Measurements from ENCODE around the gene LMNB1.
"Not testable (repeated sequence)": the region's sequence is repeated elsewhere in the genome, so short reads cannot be mapped to it uniquely, and the experiment has no call there.

The LMNB1 gene

DNA sequence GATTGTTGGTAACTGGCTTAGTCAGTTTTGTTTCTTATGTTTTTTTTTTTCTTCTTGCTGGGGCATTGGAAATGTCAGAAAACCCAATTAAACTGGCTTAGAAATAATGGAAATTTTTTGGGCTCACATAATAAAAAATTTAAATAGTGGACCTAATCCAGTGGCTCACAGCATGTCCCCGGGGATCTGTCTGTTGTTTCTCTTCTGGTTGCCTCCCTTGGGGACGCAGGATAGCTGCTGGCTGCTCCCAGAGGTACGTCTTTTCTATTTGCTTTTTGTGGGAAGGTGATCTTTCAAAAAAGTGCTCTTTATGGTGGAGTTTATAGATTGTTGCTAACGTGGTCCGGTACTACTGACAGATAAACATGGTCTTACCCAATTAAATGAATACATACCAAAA is 52.2 kb downstream of the LMNB1 start:
- DNase-seq: no peak

DNA sequence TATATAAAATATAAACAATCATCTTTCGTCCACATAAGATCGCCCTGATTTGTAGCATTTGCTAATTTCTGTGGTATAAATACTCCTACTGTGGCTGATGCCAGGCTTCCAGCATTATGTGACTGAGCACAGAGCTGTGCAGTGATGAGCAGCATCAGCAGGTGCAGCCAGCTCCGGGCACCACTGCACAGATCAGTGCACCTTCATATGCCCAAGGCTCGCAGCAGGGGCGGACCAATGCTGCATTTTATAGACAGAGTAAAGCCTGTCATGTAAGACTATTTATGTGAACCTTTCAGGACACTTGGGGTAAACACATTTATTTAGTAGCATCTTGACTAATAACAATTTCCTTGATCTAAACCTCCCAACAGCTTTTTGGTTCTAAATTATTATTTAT is 53.1 kb downstream of the LMNB1 start:
- no peak for DNase-seq

DNA sequence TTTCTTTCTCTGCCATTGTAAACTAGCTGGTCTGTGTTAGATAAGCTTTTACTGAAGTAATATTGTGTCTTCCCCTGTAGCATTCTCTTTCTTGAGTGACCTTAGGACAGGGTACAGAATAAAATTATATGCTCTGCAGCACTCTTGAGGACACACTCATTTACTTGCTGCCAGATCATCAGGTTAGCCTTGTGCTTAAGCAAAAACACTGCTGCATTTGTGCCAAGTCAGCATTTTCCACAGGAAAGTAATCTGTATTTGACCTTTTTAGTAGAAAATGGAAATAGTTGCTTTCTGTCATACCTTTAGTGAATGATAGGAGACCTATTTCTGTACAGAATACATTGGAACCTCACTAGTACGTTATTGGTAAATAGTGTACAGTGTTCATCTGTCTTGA is 54.2 kb downstream of the LMNB1 start:
- DNase-seq: no peak

DNA sequence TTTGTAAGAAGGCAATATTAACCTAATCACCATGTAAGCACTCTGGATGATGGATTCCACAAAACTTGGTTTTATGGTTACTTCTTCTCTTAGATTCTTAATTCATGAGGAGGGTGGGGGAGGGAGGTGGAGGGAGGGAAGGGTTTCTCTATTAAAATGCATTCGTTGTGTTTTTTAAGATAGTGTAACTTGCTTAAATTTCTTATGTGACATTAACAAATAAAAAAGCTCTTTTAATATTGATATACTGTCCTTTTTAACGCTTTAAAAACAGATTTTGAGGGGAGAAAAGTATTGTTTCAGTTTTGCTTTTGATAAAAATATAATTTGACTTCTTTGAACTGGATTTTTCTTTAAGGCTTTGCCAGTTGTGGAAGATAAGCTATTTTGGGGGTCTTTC is 59.8 kb downstream of the LMNB1 start:
- no peak for DNase-seq

DNA sequence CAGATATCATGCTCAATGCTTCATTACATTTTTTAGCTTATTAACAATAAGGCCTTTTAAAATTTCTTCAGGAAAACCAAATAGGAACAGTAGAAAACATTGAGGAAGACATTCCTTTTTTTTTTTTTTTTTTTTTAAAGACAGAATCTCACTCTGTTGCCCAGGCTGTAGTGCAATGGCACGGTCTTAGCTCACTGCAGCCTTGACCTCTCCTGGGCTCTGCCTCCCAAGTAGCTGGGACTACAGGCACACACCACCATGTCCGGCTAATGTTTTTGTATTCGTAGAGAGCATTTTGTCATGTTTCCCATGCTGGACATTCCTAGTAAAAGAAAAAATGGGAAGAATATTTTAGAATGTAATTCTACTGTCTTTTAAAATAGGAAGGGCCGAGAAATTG is 60.3 kb downstream of the LMNB1 start:
- DNase-seq: no peak

DNA sequence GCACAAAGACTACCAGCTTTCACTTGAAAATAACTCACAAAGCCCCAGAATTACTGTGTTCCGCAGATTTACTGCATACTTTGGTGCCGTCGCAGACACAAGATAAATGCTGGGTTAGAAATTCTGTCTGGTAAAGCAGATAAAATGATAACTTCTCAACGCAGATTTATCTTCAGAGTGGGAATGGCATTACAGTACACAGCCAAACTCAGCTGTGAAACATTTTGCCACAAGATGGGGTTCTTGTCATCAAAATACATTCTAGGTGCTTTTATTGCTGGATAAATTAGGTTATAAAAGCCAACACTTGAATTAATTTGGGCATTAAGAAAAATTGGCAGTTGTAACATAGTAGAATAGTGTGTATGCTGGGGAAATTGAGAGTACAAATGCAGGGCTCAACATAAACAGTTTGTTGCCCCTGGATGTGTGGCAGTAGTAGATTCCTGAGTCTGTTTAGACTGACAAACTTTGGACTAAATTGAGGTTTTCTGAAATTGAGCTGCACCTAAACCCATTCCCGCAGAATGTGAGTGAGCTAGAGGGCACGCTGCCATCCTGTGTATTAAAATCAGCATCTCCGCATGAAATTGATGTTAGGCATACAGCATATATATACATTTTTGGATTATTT is 61.1 kb downstream of the LMNB1 start:
- DNase-seq: no peak

DNA sequence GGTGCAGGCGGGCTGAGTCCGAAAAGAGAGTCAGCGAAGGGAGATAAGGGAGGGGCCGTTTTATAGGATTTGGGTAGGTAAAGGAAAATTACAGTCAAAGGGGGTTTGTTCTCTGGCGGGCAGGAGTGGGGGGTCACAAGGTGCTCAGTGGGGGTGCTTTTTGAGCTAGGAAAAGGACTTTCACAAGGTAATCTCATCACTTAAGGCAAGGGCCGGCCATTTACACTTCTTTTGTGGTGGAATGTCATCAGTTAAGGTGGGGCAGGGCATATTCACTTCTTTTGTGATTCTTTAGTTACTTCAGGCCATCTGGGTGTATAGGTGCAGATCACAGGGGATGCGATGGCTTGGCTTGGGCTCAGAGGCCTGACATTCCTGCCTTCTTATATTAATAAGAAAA is 62.5 kb downstream of the LMNB1 start:
- DNase-seq: not testable (repeated sequence)

DNA sequence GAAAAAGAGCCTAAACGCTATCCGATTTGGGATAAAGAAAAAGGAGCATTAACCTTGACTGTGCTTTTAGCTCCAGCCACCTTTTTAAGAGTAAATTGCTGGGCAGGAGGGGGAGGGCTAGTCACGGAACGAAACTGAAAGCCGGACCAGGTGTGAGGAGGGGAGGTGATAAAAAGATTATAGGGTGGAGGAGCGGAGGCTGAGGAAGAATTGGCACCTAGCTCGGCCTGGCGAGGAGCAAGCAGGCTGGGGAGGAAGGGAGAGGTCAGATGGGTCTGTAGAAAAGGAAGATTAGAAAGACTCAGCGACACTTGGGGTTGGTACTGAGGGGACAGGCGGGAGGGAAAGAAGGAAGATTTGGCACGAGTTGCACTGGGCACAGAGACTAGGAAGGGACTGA is 66.4 kb downstream of the LMNB1 start:
- not testable (repeated sequence) for DNase-seq

DNA sequence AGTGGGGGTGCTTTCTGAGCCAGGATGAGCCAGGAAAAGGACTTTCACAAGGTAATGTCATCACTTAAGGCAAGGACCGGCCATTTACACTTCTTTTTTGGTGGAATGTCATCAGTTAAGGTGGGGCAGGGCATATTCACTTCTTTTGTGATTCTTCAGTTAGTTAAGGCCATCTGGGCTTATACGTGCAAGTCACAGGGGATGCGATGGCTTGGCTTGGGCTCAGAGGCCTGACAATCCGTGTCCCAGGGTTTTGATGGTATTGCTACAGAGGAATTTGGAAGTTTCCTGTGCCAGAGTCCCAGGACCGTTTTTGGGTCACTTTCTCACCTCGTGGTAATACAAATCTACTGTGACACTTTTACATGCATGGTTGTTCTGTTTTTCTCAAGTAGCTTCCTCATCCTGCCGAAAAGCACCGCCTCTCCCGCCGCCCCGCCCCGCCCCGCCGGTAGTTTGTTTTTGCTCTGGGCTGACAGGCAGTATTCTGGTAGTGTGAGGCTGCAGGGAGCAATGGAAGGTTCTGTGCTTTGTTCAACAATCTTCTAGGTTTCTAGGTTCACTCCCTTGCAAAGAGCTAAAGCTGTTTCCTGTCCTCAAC is 68.6 kb downstream of the LMNB1 start:
- not testable (repeated sequence) for DNase-seq

DNA sequence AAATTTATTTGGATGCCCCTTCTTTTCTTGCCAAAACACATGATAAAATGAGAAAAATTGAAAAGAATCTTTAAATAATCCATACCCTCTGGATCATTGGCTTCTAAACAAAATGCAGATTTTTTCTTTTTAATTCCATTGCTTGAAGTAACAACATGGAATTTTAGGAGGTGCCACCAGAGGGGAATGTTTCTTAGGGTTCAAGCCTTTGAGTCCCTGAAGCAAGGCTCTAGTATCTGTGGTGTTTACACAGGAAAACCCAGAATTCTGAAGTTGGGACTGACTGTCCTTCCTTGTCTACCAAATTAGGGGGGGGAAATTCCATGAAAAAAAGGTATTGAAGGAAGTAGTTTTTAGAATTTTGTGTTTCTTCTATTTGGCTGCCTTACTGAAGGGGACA is 69.4 kb downstream of the LMNB1 start:
- no peak for DNase-seq

DNA sequence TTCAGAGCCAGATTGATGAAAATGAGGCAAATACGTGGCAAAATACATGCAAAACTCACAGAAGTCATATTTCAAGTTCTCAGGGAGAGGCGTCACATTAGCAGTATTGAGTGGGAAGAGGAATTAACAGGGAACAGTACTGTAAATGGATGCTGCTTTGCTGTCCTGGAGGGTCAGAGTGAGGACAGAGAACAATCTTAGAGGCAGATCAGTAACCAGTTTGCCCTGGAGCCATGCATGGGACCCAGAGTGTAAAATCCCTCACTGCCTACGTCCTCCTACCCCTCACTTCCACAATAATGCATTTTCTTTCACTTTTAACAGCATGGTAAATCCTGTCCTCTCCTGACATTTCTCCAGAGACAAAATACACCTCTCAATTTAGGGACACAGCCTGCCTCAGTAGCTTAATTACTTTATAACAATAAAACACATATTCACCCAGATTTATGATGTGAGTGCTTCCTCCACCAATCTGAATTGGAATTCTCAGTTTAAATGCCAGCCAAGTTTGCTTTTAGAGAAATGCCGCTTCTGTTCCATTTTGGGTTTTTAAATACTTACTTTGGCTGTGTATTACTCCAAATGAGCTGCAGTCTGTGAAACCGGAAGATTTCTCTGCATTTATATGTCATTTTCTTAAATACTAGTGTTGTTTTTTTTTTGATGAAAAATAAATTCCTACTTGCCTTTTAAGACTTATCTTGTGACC is 70.0 kb downstream of the LMNB1 start:
- DNase-seq: no peak

DNA sequence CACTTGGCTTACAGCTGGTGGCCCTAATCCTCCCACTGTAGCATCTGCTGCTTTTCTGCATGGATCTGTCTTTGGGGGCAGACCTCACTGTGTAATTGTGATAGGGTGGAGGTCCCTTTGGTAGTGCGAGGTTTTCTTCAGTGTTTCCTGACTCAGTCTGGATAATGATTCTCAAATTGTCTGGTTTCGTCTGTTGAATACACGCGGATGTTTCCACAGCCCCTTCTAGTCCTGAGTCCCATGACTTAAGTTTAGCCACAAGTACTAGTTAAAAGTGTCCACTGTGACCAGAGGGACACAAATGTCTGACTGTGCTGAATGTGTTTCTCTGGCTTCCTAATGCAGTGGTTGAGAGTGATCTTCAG is 70.5 kb downstream of the LMNB1 start:
- no peak for DNase-seq

DNA sequence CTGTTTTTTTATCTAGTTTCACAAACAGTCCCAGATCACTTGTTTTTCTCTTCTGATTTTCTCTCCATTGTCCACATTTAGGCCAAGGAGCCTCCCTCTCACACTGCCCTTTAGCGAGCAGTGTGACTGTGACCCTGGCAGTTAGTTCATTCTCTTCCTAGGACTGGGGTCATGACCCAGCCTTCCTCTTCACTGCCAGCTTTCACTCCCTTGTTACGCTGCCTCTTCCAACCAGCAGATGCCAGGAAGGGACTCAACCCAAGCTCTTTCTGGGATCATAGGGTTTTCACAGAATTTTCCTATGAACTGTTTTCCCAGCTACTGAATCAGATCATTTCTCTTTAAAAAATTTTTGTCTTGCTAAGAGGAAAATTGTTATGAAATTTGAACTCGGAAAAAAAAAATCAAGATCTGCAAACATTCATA is 70.9 kb downstream of the LMNB1 start:
- no peak for DNase-seq

DNA sequence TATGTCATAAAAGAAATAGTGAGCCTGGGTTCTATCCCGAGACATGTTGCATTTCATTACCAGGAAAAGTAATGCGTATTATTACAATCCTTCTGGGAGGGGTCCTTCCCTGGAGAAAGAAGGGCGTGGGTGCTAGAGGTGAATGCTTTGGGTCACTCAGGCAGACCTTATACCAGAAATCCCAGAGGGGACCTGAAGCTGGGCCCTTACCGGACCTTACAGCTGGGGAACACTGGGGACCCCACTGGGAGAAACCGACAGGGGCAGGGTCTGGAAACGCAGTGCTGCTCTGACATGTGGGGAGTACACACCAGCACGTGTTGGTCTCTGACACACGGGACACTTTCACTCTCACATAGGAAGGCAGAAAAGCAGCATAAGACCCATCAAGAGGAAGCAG is 71.3 kb downstream of the LMNB1 start:
- no peak for DNase-seq

DNA sequence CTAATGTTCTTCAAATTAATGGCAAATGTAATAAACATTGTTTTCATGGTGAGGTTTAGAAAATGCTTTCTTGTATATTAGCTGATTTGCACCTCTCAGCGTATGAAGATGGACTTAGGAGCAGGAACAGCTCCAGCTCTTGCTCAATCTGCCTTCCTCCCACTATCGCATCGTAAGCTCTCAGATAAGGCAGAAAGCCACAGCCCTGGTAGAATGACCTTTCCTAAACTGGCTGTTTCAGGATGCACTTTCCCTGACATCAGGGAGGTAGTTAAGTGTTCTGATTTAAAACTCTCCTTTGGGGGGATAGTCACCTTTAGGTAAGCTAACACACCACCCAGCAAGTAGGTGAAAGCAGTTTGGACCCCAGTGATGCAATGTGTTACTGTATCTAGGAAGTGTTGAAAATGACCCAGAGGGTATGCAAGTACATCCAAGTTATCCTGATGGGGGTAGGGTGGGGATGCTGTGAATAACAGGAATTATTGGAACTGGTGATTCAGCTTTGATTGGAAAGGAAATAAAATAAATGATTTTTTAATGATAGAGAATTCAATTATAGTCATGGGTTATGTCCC is 72.3 kb downstream of the LMNB1 start:
- DNase-seq: no peak

DNA sequence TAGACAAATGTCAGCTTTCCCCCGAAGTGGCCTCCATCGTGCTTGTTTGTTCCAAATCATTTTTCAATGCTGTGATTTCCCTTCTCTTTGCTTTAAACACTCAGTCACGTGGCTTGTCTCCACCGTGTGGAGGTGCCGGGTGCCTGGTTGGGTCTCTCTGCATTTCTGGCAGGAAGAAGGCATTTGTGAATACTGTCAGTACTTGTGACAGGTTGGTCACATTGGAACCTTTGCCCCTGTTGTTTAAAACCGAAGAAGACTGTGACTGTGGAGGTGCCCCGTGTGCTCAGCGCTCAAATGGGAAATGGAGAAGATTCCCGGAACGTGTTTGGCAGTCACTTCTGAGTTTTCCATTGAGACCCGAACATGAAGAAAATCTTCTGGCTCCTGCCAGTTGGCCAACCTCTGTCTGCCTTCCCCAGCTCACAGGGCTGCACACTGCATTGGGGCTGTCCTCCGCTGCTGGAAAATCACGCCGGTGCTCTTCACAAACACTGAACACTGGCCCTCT is 74.6 kb downstream of the LMNB1 start:
- no peak for DNase-seq

DNA sequence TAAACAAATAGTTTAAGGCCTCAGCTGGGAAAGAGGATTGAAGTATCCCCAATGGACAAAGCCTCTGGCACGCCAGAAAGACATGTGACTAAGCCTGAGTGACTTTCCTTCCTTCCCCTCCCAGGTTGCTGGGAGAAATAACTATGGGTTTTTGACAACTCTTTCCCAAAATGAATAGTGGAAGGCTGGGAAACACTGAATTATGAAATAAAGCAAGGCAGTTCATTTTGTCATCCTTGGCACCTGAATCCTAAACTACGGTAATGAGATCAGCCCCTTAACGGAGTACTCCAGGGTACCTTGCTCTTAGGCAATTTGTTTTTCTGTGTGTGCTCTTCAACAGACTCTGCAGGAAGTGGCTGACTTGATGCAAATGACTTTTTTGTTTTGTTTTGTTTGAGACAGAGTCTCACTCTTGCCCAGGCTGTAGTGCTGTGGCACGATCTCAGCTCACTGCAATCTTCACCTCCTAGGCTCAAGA is 75.2 kb downstream of the LMNB1 start:
- no peak for DNase-seq

DNA sequence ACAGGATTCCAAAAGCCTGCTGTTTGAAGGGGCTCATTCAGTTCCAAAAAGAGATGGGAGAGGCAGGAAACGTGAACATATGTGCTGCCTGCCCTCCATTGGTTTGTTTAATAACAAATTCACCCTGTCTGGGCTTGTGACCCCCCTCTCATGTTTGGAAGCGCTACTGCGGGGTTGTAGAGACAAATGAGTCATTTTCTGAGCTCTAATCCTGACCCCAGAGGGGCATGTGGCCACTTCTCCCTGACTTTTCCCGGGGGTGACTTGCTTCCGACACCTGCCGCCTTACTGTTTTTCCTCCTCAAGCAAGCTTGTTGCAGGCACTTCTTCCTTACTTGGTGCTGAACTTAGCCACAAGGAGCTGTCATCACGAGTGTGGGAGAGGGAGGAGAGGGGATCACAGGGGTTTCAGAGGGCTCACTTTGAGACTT is 75.9 kb downstream of the LMNB1 start:
- DNase-seq: no peak

DNA sequence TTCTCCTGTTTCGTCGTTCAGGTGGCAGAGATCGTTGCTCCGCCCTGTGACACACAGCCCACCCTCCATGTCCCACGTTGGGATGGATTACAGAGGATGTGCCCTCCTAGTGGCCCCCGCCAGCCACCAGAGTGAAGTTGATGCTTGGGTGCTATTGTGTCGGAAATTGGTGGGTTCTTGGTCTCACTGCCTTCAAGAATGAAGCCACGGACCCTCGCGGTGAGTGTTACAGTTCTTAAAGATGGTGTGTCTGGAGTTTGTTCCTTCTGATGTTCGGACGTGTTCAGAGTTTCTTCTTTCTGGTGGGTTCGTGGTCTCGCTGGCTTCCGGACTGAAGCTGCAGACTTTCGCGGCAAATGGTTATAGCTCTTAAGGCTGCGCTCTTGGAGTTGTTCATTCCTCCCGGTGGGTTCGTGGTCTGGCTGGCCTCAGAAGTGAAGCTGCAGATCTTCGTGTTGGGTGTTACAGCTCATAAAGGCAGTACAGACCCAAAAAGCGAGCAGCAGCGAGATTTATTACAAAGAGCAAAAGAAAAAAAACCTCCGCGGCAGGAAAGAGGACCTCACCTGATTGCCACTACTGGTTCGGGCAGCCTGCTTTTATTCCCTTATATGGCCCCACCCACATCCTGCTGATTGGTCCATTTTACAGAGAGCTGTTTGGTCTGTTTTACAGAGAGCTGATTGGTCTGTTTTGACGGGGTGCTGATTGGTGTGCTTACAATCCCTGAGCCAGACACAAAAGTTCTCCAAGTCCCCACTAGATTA is 76.8 kb downstream of the LMNB1 start:
- DNase-seq: not testable (repeated sequence)

DNA sequence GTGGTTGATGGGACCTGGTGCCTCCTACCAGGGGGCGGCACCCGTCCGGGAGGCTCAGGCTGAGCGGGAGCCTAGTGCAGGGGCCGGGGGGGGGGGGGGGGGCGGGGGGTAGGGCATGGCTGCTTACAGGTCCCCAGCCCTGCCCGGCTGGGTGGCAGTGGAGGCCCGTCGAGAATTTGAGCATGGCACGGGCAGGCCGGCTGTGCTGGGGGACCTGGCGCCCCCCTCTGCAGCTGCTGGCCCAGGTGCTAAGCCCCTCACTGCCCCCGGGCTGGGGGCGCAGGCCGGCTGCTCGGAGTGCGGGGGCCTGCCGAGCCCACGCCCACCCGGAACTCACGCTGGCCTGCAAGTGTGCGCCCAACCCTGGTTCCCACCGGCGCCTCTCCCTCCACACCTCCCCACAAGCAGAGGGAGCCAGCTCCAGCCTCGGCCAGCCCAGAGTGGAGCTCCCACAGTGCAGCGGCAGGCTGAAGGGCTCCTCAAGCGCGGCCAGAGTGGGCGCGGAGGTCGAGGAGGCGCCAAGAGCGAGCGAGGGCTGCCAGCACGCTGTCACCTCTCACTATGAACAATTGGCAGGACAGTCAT is 77.7 kb downstream of the LMNB1 start:
- no peak for DNase-seq

DNA sequence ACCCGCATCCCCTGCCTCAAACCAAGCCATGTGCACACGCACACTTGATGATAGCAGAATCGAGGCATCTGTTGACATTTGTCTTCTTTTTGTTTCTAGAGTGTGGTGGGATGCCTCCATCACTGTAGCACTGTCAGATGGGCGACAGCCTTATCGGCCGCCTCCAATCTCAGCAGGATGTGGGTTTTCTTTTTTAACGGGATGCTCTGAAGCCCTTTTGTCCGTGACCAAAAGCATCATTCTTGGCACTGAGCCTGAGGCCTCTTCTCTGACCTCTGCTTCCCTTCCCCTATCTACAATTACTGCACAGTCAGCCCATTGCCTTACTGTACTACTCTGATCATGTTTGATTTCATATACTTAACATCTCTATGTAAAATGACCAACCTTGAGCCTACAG is 78.3 kb downstream of the LMNB1 start:
- no peak for DNase-seq
